GM11168 (cell line): ENCODE measurements around the gene POLDIP3.

ENCODE experiments used
- in situ Hi-C: fragments of 300-500 bp; cut with MboI; formaldehyde crosslinking; loops from one replicate; pipeline ENCODE4 v1.12.0; 2022; ENCODE audit warnings: low sequenced_read_pairs; ENCODE audit not compliant: unreplicated experiment

Gene POLDIP3

DNA sequence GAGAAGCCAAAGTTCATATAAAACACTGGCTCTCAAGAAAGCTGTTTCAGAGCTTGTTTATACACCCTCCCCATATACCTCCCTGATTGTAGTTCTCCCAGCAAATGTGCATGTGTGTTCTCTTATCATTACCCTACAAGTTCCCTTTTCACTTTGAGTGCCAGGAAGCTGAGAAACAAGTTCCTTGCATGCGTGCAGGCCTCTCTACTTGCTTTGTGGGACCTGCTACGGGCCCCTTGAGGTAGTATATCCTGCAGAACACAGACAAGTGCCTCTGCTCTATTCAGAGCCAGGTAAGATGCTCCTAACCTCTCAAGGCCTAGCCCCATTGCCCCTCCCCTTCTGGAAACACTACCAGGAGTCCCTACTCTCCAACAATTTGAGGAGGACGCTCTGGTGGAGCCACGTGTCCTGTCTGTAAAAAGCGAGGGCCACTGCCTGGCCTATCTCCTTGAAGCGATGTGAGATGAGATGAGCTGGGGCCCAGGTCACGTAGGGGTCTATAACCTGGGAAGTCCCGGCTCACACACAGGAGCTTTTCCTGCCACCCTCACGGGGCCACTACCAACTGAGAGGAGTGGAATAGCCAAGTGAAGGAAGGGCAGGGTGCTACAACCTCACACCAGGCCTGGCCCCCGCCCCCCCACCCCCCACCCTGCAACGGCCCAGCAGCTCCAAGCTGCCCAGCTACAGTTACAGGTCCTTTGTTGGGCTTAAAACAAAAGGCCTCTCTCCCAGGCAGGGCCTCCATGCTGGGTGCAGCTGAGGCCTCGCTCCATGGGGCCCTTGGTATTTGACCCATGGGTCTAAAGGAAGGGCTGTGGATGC lies 28.3 kb upstream of the POLDIP3 start:
- in situ Hi-C loops, result no loop called here

DNA sequence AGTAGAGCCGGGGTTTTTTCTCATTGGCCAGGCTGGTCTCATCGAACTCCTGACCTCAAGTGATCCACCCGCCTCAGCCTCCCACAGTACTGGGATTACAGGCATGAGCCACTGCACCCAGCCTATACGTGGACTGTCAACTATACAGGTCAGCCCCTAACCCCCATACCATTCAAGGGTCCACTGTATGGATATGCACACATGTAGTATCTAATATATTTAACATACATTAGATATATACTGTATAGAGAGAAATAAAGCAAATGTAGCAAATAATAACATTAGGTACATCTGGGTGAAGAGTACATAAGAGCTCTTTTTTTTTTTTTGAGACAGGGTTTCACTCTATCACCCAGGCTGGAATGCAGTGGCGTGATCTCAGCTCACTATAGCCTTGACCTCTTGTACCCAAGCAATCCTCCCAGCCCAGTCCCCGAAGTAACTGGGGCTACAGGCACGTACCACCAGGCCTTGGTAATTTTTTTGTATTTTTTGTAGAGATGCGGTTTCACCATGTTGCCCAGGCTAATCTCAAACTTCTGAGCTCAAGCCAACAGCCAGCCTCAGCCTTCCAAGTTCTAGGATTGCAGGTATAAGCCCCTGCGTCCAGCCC lies 27.2 kb upstream of the POLDIP3 start:
- in situ Hi-C loops, result no loop called here

DNA sequence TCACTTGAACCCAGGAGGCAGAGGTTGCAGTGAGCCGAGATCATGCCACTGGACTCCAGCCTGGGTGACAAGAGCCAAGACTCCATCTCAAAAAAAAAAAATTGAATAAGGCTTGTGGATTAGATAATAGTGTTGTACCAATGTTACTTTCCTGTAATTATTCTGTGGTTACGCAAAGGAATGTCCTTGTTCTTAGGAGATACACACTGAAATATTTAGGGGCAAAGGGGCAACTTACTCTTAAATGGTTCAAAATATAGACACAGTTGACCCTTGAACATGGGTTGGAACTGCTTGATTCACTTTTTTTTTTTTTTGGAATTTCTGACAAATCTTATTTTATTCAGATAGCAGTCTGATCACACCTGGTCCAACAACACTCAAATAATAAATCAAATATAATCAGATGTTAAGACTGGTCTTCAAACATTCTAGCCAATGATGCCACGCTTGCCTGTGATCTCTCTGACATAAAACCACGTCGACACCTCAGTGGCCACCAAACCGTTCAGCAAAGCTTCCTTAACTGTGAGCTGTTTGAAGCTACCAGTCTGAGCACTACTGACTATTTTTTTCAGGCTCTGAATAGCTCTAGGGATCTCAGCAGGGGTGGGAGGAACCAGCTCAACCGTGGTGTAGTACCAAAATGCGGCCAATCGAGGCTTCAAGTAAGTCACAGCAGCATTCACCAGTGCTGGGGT lies 25.0 kb upstream of the POLDIP3 start:
- in situ Hi-C loops, result no loop called here

DNA sequence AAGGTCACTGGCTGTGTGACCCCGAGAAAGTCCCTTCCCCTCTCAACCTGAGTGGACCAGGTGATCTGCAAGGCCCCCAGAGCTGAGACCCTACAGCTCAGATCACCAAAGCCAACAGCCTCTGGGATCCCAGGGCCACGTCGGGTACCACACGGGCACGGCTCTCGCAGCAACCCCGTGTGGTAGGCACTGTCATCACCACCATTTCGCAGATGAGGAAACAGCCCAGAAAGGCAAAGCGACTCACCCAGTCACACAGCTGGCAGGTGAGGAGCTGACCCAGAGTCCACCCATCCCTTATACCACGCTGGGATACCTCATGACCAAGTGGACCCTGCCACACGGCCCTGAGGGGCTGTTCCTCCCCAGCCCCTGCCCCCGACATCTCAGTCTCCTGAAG lies 22.9 kb upstream of the POLDIP3 start:
- in situ Hi-C loops, result no loop called here

DNA sequence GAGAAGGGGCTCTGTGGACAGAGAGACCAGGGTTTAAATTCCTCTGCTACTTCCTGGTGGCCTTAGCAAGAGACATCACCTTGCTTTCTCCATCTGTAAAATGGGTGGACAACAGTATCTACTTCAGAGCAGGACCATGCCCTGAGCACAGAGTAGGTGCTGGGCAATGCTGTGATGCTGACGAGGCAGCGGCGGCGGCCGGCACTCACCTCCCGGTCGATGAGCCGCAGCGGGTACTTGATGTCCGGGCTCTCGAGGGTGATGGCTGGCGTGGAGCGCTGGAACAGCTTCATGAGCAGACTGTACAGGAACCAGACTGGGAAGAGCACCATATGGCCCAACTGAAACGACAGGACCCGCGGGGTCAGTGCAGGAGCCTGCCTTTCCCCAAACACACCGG lies 21.8 kb upstream of the POLDIP3 start:
- in situ Hi-C loops, result no loop called here

DNA sequence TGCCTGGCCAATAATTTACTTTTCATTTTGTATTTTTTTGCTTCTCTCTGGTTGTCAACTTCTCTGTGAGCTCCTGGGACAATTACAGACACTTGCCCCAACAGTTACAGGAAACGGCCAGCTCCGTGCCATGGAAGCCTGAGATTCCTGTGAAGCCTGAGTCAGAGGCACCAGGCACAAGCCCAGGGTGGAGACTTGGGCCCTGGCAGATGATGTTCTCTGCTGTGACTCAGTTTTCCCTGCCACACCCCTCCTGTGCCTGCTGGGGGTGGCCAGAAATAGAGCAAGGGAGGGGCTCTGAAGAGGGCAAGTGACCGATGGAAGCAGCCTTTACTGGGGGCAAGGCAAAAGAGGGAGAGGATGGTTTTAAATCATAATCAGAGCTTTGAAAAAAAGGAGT lies 20.8 kb upstream of the POLDIP3 start:
- in situ Hi-C loops, result no loop called here

DNA sequence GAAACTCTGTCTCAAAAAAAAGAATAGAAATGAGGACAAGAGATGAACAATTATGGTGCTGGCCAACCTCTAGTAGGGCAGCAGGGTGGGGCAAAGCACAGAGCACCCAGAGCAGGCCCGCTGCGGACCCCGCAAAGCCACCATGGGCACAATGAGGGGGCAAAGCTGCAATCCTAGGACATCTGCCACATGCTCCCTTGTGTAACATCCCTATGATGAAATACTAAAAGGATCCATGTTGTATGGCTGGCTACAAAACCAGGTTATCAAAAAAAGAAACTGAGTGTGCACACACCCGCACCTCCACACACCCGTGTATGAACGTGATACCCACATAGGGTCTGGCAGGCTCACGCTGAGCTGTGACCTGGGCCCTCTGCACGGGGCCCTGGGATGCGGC lies 18.3 kb upstream of the POLDIP3 start:
- in situ Hi-C loops, result no loop called here

DNA sequence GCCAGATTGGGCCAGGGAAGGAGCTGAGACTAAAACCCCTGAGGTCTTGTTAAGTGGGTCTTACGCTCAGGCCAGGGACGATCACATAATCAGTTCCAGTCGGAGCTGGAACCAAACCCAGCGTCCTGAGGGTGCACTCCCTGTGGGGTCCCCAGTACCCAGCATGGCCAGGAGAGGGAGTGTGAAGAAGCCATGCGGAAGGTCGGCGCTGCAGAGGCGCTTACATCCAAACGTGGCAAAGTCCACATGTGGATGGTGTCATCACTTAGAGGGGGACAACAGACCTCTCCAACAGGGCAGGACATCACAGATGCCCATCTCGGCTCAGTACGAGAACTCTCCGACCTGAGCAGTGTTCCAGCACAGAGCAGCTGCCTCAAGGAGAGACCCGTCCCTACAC lies 17.4 kb upstream of the POLDIP3 start:
- in situ Hi-C loops, result no loop called here

DNA sequence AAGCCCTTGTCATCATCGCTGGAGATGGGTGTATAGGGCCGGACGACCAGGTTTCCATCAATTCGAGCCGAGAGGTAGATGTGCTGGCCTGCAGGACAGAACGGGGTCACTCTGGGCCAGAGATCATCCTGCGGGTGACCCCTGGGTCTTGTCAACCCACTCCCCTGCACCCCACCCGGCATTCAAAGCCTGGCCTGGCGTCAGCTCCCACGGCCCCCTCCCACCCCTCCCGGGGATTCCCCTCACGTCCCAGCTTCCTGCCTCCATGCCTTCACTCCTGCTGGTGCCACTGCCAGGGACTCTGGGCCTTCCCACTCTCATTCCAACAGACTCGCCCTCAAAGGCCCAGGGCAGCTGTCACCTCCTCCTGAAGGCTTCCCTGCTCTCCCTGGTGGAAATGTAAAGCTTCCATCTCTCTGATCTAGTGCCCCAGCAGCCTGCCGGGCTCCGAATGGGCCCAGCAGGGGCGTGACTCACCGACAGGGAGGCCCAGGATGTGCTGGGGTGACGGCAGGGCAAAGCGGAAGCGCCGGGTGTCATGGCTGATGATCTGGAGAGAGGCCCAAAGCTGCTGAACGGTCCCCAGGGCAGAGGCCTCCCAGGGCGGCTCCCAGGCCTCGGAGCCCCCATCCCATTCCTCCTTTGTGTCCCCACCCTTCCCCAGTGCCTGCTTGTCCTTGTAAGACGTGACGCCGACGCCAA lies 16.4 kb upstream of the POLDIP3 start:
- in situ Hi-C loops, result no loop called here

DNA sequence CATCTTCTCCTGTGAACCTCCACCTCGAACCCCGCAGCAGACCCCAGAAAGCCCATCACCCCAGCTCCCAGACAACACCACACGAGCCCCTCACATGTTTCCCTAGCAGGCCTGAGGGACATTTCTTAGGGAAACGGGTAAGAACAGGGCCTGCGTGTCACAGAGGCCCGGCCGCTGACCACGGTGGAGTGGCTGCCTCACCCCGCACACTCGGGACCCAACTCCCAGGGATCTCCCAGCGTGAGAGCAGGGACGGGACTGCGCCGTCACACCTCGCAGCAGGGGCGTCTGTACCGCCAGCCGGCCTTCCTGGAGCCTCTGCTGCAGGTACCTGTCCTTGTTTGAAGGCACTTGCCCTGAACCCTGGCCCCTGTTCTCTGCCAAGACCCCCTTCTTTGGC lies 15.5 kb upstream of the POLDIP3 start:
- in situ Hi-C loops, result no loop called here

DNA sequence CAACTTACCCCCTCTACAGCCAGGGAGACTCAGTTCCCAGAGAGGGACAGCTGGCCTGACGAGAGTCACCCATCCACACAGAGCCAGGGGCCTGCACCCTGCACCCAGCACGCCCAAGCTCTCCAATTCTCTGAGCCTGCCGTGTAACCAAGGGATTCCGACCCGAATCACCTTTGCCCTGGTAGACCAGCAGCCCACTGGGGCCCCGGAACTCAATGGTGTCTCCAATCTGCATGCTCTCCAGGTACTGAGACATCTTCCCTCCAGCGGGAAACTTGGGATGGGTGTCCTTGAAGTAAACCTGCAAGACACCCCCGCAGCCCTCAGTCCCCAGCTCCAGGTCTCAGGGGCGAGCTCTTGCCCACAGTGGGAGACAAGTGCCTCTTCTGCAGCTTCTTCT lies 13.3 kb upstream of the POLDIP3 start:
- in situ Hi-C loops, result no loop called here

DNA sequence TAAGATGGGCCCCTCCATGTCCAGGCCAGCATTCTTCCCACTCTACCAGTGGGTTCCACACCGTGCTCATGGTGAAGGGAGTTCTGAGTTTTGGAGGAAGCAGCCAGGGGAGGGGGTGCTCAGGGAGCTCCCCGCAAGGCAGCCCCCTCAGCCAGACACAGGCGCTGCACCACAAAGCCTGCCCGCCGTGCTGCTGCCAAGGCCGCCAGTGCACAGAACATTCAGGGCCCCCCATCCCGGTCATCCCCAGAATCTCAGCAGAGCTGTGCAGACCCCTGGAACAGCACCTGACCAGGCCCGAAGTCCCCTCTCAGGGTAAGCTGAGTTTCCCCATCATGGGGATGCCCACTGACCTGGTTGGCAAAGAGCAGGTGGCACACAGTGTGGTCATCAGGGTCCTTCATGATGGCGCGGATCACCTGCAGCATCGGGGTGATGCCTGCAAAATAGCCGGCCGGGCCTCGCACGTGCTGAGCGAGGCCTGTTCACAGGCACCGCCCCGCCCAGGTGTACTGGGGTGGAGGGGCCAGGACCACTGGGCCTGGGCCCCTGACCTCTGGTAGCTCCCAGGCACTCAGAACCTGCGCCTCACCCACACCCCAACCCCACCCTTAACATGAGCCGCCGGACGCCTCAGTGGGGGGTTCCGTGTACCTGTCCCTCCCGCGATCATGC lies 12.4 kb upstream of the POLDIP3 start:
- in situ Hi-C loops, result no loop called here

DNA sequence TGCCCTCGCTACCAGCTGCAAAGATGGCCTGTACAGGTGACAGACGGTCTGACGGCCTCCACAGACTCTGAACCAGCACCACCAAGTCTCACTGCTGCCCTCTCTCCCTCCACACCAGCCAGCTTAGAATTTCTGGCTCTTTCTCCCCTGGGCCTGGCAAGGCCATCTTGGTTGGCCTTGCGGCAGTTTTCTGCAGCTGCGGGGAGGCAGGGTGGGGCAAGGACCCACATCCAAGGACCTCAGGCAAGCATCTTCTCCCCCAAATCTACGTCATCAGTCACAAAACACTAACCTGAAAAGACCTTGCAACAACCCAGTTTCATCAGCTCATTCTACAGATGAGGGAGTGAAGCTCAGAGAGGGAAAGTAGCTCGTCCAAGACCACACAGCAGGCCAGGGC lies 11.7 kb upstream of the POLDIP3 start:
- in situ Hi-C loops, result no loop called here

DNA sequence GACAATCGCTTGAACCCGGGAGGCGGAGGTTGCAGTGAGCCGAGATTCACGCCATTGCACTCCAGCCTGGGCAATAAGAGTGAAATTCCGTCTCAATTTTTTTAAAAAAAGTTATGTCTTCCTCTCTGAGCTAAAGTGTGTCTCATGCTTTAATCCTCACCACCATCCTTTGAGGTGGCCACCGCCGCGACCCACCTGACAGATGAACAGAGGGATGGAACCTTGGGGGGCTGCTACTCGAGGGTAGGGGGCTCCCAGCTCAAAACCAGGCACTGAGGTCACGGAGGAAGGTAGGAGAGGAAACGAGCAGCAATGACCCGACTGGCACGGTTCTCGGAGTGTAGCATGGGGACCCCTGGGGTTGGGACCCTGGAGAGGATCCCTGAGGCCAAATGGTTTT lies 10.7 kb upstream of the POLDIP3 start:
- in situ Hi-C loops, result no loop called here

DNA sequence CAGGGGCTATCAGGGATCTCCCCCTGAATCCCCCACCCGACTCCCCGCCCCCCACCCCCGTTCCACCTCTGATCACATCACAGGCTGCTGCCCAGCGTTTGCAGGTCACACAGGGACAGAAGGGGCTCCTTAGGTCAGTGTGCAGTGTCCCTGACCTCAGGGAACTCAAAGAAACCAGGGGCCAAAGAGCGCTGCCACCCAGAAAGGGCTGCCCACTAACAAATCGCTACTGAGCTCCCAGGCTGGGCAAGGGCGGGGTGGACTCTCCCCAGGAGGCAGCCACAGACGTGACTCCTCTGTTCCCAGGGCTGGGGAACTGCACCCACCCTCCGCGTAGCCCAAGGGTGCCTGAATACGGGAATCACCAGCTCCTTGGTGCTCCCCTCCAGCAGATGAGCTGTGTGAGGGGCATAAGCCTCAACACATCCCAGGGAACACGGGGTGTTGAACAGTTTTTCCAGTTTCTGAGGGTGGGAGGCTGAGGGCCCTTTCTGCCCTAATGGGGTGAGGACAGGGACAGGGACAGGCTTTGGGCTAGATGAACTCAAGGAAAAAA lies 9.9 kb upstream of the POLDIP3 start:
- in situ Hi-C loops, result no loop called here

DNA sequence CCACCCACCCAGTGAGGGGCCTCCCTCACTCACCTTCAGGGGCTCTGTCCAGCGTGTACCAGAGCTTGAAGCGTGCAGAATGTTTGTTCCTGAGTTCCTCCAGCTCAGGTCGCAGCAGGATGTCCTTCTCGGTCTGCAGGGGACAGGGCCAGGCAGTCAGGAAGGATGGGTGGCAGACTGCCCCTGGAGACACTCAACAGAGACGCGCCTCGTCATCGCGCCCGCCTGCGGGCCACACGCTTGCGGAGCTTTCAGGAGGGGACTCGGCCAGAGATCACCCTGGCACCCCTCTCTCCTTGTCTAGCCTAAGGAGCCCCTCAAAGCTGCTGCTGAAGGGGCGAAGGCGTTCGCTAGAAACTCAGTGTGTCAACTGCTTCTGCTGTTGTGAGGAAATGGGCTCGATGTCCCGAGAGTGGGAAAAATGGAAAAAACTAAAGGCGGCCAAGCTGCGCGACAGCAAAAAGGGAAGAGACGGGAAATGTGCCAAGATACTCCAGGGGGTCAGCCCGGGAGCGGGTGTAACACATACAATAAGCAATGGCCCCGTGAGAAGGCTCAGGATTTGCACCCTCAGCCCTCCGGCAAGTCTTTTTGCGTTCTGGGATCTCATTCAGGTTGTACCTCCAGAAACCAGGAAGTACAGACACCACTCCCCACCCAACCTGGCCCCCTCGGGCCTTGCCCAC lies 9.2 kb upstream of the POLDIP3 start:
- in situ Hi-C loops, result no loop called here

DNA sequence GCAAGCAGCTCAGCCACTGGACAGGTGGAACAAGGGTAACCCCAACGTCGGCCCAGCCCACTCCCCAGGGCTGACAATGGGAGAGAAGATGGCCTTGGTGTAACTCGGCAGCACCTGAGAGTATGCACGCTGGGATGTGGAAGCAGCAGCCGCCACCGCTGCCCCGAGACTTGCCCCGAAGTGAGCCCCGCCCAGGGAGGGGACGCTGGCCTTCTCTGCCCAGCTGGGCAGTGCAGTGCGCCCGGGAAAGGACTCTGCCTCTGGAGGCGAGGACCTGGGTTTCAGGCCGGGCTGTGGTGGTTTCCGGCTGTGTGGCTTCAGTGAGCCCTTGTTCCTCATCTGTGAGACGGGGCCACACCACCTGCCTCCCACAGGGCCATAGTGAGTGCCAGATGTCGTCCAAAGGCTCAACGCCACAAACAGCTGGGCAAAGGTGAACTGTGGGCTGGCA lies 8.6 kb upstream of the POLDIP3 start:
- in situ Hi-C loops, result no loop called here

DNA sequence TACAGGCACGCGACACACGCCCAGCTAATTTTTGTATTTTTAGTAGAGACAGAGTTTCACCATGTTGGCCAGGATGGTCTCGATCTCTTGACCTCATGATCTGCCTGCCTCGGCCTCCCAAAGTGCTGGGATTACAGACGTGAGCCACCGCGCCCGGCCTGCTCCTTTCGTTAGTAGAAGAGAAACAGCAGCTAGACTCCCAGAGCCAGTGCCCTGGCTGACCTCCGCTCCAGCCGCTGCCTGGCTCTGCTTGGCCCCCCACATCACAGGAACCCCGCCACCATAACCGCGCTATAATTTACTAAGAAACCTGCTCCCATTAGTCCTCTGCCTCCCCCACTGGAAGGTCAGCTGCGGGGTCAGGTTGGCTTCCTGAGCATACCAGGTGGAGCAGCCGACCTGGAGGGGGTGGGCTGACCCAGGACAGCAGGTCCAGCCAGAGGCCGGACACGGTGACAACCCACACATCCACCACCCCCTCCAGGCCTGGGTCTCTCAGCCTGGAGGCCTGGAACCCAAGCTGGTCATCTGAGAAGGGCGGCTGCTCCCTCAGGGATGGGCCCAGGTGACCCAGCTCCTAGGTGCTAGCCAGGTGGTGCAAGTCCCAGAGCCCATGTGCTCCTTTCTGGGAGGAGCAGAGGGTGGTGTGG lies 7.5 kb upstream of the POLDIP3 start:
- in situ Hi-C loops, result no loop called here

DNA sequence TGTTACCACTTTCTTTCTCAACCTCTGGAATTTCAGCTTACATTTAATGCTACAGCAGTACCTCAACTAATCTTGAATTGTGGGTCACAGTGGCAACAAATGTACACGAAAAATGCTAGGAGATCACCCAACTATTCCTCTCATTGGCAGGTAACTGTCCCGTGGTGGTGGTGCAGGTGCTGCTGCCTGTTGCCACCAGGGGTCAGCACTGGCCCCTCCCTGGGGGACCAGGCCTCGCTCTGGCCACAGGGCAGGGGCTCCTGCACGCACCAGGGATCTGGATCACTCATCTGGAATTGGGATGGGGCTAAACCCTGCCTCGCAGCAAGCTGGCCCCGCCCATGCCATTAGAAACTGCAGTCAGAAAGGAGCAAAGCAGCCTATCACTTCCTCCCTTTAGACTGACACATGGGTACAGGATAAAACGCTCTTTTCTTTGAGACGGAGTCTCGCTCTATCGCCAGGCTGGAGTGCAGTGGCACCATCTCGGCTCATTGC lies 6.9 kb upstream of the POLDIP3 start:
- in situ Hi-C loops, result no loop called here
